NCI-H524 (cell line): Measurements from ENCODE around the gene ZIC5.
A peak's percentile ranks its signal among the peaks of the same experiment; 100 is the strongest.

Source experiments
- DNase-seq, 2 experiments: peaks; one replicate each; lab custom pipeline; 2025; lab: John Stamatoyannopoulos, UW

Gene ZIC5

DNA sequence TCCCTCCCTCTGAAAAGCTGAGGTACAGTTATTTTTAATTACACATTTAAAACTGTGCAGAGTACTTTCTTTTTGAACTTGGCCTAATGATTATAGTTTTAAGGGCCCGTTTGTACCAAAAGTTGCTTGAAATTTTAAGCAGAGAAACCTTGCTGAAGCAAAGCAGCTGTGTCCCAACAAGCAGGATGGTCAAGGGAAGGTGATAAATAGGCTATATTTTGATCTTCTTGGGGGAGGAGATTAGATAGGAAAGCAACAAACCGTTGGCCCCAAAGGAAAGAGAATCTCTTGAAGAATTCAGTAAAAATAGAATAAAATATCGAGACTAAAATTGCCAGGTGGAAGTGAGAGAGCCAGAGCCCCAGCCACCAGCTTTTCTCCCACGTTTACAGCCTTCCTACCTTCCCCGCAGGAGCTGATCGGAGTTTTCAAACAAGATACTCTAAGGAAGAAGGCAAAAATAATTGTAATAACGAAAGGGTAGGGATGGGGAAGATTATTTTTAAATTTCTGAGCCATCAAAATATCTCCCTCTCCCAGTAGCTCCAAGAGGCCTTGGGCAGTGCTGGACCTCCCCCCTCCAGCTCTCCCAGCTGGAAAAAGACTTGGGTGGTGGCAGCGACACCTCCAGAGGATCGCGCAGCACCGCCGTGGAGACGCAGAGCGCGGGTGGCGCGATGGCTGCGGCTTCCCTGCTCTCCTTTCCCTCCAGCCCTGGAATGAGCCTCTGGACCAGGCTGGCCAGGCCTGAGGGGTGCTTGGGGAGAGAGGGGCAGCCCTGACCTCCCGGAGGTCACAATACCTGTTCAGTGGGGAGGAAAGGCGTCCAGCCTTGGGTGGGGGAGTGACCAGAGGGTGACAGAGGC, 15.8 kb upstream of the ZIC5 start:
- DNase-seq = peak in 1 of 2 experiments; percentile 31

- no peak for DNase-seq
Measured at GRCh38 chr13:99986741-99987140, 15.2 kb upstream of the ZIC5 start.

- no peak for DNase-seq
Measured at GRCh38 chr13:99985886-99986527, 14.4 kb upstream of the ZIC5 start.

DNA sequence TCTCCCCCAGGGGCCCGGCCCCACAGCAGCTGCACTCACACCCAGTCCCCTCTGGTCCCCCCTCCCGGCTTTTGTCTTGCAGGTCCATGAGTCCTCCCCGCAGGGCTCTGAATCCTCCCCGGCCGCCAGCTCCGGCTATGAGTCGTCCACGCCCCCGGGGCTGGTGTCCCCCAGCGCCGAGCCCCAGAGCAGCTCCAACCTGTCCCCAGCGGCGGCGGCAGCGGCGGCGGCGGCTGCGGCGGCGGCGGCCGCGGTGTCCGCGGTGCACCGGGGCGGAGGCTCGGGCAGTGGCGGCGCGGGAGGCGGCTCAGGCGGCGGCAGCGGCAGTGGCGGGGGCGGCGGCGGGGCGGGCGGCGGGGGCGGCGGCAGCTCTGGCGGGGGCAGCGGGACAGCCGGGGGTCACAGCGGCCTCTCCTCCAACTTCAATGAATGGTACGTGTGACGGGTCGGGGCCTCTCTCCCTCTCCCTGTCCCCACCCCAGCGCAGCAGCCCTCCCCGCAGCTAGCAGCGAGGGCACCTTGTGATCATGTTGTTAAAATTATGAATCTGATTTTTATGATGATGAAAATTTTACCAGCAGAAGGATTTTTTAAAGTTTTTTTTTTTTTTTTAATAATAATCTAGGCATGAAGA, 13.8 kb upstream of the ZIC5 start:
- no peak for DNase-seq

DNA sequence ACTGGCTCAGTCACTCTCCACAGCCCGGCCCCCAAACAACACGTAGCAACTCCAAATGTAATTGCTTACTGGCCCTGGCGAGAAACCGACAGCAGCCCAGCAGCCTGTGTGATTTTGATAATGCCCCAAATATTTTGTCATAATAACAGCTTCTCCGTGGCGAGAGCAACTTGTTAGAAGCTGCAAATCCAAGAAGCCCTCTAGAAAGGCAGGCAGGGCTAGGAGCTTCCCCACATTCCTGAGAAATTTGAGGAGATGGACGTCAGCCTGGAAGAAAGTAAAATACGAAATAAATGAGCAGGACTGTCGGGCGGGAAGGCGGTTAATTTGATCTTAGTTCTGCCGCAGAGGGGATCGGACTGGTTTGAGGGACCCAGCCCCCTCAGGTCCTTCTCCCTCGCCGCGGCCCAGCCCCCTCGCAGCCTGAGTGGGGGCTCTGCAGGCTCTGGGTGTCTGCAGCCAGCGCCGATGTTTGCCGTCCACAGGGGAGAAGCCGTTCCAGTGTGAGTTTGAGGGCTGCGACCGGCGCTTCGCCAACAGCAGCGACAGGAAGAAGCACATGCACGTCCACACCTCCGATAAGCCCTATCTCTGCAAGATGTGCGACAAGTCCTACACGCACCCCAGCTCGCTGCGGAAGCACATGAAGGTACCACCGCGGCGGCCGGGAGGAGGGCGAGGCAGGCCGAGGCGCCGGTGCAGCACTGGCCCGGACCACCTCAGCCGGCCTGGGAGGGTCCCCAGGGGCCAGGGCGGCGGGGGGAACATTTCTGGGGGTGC, 13.1 kb upstream of the ZIC5 start:
- DNase-seq = peak in 1 of 2 experiments; percentile 48

DNA sequence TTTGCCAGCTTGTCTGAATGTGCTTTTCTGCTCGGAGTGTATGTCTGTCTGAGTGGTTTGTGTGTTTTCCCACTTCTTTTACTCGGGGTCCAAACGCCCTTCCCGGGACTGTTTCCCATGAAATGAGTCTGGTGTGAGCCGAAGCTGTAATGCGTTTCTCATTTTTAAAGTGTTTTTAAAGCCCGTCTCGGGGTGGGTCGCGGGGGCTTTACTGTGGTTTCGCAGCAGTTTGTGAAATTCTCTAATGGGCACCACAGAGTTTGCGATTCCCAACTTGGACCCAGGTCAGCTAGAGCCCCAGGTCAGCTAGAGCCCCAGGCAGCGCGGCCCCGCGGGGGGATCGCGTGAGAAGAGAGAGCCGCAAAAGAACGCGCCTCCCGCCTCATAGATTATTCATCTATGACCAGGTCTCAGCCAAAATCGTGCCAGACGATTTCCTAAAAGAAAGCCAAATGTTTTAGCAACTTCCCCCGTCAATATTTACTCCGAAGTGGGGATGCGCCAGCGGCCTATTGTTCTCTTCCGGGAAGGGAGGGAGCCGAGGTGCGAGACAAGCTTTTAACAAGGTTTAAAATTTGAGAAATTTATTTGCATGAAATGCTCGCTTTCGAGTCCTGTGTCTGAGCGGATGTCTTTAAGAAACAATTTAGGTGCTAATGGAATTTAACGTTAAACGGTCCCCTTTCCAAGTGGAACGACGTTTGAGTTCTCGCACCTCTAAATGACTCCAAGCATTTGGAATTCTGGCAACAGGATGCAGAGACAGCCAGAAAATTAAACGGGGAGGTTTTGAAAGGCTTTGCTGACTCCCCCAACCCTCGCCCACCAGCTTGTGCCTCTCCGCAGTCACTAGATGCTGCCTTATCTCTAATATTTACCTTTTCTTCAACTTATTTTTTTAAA, 12.2 kb upstream of the ZIC5 start:
- DNase-seq = peak in 1 of 2 experiments; percentile 34

DNA sequence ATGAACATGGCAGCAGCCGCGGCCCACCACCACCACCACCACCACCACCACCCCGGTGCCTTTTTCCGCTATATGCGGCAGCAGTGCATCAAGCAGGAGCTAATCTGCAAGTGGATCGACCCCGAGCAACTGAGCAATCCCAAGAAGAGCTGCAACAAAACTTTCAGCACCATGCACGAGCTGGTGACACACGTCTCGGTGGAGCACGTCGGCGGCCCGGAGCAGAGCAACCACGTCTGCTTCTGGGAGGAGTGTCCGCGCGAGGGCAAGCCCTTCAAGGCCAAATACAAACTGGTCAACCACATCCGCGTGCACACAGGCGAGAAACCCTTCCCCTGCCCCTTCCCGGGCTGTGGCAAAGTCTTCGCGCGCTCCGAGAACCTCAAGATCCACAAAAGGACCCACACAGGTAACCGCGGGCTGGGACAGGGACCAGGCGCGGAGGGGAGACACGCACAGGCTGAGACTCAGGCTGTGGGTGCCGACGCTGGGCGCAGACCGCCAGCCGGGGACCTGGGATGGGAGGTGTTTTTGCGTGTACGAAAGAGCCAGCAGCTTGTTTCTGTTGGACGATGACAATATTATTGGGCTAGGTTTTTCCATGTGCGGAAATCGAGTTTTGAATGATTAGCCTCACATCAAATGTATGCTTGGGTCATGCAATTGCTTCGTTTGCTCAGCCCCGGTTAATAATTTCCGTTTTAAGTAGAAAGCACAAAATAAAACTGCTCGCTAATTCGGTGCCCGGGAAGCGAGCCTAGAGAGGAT, 11.3 kb upstream of the ZIC5 start:
- DNase-seq = peak in 1 of 2 experiments; percentile 41

- peak in 1 of 2 experiments; percentile 42 for DNase-seq
Measured at GRCh38 chr13:99982036-99982730, 10.6 kb upstream of the ZIC5 start.

DNA sequence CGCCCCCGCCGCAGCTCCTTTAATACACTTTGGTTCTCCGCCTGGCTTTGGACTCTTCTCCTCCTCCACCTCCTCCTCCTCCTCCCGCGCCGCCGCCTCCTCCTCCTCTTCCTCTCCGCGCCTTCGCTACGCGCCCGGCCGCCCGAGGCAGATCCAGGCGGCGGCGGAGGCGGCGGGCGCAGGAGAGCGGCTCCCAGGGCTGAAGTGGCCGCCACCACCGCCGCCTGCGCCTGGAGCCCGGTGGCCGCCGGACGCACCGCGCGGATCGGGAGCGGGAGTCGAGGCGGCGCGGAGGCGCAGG, 10.1 kb upstream of the ZIC5 start, which contains the start of gene ZIC2:
ZIC2 (plus strand) TSS at position 50 of the 301 bp plus-strand sequence. CDS start 281 bp downstream, outside the sequence.
- DNase-seq = peak in 1 of 2 experiments; percentile 52

GRCh38 chr13:99980824-99981734, 9.5 kb upstream of the ZIC5 start:
- peak in 1 of 2 experiments; percentile 69 for DNase-seq

DNA sequence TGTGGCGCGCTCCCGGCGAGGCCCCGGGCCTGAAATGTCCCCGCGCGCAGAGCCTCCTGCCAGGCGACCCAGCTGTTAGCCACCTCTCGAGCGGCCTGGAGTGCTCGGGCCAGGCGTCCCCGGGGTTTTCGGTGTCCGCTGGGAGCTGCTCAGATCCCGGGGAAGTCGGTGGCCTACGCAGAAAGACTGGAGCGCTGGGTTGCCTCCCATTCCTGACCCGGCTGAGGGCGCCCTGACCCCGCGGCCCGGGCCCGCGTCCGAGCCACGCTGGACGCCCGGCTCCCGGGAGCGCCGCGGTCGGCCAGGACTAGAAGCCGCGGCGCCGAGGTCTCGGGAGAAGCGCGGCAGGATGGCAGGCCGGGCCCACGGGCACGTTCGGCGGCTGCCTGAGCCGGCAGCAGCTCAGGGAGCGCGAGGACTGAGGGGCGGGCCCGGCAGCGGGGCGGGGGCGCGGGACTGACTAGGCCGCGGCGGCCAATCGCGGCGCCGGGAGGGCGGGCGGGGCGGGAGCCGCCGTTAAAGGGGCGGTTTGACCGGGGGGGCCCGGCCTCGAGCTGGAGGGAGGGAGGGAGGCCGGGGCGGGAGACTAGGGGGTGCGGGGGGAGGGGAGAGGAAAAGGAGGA, 8.7 kb upstream of the ZIC5 start:
- DNase-seq = peak; percentile 33 to 65

DNA sequence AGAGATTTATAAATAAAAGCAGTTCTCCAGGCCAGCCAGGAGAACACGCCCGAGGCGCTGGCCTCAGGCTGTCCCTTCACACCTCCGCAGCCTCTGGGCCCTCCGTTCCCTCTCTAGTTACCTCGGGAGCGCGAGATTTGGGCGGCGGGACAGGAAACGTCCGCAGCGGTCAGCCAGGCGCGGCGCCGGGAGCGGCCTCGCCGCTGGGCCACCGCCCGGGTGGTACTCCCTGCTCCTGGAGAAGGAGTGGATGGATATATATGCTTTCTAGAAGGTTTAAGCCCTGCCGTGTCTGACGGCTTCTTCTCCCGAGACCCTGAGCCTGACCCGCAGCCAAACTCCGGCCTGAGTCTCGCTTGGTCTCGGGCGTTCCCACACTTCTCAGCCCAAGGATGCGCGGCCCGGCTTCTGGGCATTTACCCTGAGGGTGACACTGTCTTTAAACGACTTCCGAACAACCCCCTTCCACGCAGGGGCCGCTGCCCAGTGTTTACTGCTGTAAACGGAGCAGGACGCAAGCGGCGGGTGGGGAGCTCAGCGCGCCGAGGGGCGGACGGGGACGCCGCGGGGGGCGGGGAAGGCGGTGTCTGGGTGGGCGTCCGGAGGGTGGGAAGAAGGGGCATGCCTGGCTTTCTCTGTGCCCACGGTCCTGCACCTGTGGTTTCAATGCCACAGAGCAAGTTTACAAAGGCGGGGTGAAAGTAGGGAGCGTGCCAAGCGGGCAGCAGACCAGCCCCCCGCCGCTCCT, 8.1 kb upstream of the ZIC5 start:
- peak in 1 of 2 experiments; percentile 43 for DNase-seq

- peak in 1 of 2 experiments; percentile 53 for DNase-seq
Measured at GRCh38 chr13:99978799-99979452, 7.4 kb upstream of the ZIC5 start.

GRCh38 chr13:99977912-99978798, 6.6 kb upstream of the ZIC5 start:
- peak in 1 of 2 experiments; percentile 15 for DNase-seq

DNA sequence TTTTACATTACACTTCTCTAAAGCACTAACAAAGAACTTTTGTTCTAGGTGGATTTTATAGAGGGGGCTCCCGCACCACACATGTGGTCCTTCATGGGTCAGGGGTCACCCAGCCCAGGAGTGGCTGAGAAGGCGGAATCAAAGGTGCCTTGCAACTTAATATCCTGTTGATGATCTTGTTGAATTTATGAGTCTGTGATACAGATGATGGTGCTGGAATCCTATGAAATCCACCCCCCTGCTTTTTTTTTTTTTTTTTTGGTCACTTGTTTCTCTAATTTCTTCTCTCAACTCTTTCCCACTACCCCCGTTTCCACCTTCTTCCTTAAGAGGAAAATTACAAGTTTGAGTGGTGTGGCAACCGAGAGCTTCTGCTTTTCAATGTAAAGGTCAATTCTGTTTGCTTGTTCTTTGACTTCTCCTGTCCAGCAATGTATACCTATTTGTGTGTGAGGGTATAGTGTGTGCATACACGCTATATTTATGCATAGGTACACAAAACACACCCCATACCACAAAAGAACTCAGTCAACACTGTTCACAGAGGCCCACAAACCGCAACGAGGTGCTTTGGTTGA, 5.9 kb upstream of the ZIC5 start:
- no peak for DNase-seq
